ENCODE measurements around the gene C1orf167. TPM values are rescaled to one million over a fixed set of nuclear protein-coding genes. Genes with fewer than 3 reads are reported as not detected.
A peak's percentile ranks its signal among the peaks of the same experiment; 100 is the strongest.

C1orf167 gene
- total and polyA plus RNA-seq, 2 of the 13 experiments (the other 11 are each of a cell fraction or from before 2014, with no cell fraction given), result not detected

DNA sequence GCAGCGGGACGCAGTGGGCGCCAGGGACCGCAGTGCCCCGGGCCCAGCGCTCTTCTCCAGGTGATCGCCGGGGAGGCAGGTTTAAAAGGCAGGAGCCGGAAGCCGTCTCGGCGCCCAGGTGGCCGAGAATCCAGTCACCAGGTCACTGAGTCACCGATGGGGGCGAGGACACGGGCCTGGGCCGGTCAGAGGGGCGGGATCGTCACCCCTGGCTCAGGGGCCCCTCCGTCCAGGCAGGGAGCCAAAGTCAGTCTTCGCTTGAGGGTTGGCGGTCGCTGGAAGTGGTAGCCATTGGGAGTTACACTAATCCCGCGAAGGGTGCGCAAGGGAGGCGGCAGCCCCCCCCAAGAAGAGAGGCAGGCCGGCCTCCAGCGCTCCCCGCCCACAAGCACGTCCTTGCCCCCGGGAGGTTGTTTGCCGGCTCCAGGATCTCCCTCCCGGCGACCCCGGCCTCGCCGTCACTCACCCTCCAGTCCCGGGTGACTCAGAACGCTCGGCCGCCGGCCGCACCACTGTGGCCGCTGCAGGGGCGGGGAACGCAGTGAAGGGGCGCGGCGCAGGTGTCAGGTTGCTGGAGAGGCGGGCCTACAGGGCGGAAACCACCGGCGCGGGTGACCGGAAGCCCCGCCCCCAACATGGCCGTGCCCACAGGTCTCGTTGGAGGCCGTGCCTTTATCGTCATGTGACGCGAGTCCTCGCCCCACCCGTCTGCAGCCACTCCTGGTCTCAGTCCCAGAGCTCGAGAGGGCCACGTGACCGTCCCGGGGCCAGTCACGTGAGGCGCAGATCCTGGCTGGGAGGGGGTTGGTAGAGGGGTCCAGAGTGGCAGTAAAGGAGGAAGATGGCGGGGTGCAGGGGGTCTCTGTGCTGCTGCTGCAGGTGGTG is 43.7 kb downstream of the C1orf167 start, which contains the start of the genes CLCN6 and MTHFR (continued):
- TF ChIP-seq ZNF646 (CRISPR knock-in tag; IDR thresholded peaks at IDR 0.05), result no peak
- TF ChIP-seq RFXAP (CRISPR knock-in tag; IDR thresholded peaks at IDR 0.05; ENCODE audit: borderline replicate concordance), result no peak; the same call in 1 of the 2 replicates
- TF ChIP-seq BHLHE40 (IDR thresholded peaks at IDR 0.05; ENCODE audit: low read length), result peak; percentile 99
- no peak for TF ChIP-seq ZUFSP (CRISPR knock-in tag; IDR thresholded peaks at IDR 0.05; ENCODE audit: borderline replicate concordance)
- TF ChIP-seq HOXA3 (CRISPR knock-in tag; IDR thresholded peaks at IDR 0.05), result peak; percentile 90
- TF ChIP-seq ZNF253 (CRISPR knock-in tag; IDR thresholded peaks at IDR 0.05; ENCODE audit: borderline replicate concordance), result no peak
- peak; percentile 45; the same call in 1 of the 2 replicates for TF ChIP-seq ELF3 (CRISPR knock-in tag; IDR thresholded peaks at IDR 0.05)
- no peak for TF ChIP-seq ZNF709 (CRISPR knock-in tag; IDR thresholded peaks at IDR 0.05)
- TF ChIP-seq ZNF777 (CRISPR knock-in tag; IDR thresholded peaks at IDR 0.05), result no peak; the same call in 1 of the 2 replicates
- TF ChIP-seq, protein P1, sequence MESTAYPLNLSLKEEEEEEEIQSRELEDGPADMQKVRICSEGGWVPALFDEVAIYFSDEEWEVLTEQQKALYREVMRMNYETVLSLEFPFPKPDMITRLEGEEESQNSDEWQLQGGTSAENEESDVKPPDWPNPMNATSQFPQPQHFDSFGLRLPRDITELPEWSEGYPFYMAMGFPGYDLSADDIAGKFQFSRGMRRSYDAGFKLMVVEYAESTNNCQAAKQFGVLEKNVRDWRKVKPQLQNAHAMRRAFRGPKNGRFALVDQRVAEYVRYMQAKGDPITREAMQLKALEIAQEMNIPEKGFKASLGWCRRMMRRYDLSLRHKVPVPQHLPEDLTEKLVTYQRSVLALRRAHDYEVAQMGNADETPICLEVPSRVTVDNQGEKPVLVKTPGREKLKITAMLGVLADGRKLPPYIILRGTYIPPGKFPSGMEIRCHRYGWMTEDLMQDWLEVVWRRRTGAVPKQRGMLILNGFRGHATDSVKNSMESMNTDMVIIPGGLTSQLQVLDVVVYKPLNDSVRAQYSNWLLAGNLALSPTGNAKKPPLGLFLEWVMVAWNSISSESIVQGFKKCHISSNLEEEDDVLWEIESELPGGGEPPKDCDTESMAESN (CRISPR knock-in tag; conservative IDR thresholded peaks at IDR 0.05), result peak; percentile 82; the same call in 1 of the 2 replicates
- TF ChIP-seq SPEN (CRISPR knock-in tag; IDR thresholded peaks at IDR 0.05; ENCODE audit: low read depth), result peak; percentile 76
- TF ChIP-seq ZBTB33 (CRISPR knock-in tag; IDR thresholded peaks at IDR 0.05), result no peak
- TF ChIP-seq ZNF790 (CRISPR knock-in tag; IDR thresholded peaks at IDR 0.05; ENCODE audit: borderline replicate concordance), result no peak
- TF ChIP-seq ZNF724P (CRISPR knock-in tag; IDR thresholded peaks at IDR 0.05; ENCODE audit: borderline replicate concordance), result peak; percentile 26
- no peak for TF ChIP-seq ZNF850 (CRISPR knock-in tag; conservative IDR thresholded peaks at IDR 0.05)

Data from HepG2 (cell line).